ENCODE data around the gene EEPD1.

Gene EEPD1

DNA sequence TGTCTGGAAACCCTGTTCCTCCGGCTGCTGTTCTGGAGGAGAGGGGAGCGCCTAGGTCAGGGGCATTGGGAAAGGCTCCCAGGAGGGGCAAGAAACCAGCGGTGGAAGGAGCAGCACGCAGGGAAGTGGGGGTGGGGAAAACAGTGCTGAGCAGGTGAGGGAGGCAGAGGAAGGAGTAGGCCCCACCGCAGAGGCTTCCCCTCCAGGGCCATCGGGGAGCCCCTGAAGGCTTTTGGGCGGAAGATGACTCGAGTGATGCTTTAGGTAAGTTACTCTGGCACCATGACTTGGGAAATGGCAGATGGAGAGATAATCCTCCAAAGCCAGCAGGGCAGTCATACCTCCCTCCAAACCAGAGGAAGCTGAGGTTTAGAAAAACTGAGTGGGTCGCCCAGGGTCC, 130.1 kb downstream of the EEPD1 start:
- TF ChIP-seq MEIS1 (CRISPR knock-in tag; IDR thresholded peaks at IDR 0.05; ENCODE audit: borderline replicate concordance): no peak
- TF ChIP-seq, protein P1, sequence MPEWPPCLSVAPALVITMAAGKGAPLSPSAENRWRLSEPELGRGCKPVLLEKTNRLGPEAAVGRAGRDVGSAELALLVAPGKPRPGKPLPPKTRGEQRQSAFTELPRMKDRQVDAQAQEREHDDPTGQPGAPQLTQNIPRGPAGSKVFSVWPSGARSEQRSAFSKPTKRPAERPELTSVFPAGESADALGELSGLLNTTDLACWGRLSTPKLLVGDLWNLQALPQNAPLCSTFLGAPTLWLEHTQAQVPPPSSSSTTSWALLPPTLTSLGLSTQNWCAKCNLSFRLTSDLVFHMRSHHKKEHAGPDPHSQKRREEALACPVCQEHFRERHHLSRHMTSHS (tag by site-specific recombination; IDR thresholded peaks at IDR 0.05): no peak
- TF ChIP-seq, protein P2, sequence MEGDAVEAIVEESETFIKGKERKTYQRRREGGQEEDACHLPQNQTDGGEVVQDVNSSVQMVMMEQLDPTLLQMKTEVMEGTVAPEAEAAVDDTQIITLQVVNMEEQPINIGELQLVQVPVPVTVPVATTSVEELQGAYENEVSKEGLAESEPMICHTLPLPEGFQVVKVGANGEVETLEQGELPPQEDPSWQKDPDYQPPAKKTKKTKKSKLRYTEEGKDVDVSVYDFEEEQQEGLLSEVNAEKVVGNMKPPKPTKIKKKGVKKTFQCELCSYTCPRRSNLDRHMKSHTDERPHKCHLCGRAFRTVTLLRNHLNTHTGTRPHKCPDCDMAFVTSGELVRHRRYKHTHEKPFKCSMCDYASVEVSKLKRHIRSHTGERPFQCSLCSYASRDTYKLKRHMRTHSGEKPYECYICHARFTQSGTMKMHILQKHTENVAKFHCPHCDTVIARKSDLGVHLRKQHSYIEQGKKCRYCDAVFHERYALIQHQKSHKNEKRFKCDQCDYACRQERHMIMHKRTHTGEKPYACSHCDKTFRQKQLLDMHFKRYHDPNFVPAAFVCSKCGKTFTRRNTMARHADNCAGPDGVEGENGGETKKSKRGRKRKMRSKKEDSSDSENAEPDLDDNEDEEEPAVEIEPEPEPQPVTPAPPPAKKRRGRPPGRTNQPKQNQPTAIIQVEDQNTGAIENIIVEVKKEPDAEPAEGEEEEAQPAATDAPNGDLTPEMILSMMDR (tag by site-specific recombination; IDR thresholded peaks at IDR 0.05): no peak
- TF ChIP-seq, protein P3, sequence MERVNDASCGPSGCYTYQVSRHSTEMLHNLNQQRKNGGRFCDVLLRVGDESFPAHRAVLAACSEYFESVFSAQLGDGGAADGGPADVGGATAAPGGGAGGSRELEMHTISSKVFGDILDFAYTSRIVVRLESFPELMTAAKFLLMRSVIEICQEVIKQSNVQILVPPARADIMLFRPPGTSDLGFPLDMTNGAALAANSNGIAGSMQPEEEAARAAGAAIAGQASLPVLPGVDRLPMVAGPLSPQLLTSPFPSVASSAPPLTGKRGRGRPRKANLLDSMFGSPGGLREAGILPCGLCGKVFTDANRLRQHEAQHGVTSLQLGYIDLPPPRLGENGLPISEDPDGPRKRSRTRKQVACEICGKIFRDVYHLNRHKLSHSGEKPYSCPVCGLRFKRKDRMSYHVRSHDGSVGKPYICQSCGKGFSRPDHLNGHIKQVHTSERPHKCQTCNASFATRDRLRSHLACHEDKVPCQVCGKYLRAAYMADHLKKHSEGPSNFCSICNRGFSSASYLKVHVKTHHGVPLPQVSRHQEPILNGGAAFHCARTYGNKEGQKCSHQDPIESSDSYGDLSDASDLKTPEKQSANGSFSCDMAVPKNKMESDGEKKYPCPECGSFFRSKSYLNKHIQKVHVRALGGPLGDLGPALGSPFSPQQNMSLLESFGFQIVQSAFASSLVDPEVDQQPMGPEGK (tag by site-specific recombination; IDR thresholded peaks at IDR 0.05): no peak
- ChIA-PET CTCF (interaction anchor here (1.2 kb wide), 1 partner anchor 9 kb away, joined by 3 read pairs; no protein-coding TSS in a partner anchor), POLR2A (no interaction called here)
- Histone ChIP-seq H3K4me3 (ENCODE audit: low read depth, low read length) (no peak overlapping the region), H3K4me1 (ENCODE audit: control insufficient read depth, insufficient read depth, low read length) (peaks cover 24% of the 10 kb centered on the region), H3K9me3 (ENCODE audit: control insufficient read depth, insufficient read depth, low read depth, low read length) (no peaks in the 10 kb centered on the region), H3K36me3 (ENCODE audit: control insufficient read depth in 2 of 2, insufficient read depth in 1 of 2, low read length in 2 of 2) (no peaks in the 10 kb centered on the region), H3K27ac (ENCODE audit: extremely low read depth, low read depth, low read length) (no peak overlapping the region)

DNA sequence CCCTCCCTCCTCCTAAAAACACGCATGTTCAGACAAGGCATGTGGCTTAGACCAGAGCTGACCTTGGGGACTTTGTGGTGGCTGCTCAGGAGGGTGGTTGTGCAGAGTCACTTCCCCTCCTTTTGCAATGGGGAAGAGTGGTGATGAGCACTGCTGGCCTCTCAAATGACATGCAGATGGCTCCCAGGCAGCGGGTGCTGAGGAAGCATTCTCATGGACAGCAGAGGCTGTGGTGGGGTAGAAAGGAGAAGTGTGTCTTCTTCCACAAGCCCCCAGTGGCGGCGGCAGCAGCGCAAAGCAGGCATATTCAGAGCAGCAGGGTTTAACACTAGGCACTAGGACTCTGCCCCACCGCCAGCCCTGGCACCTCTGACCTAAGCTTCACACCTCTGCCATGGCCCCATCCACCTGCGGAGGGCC, 130.7 kb downstream of the EEPD1 start:
- Histone ChIP-seq H3K9me3 (ENCODE audit: control insufficient read depth, insufficient read depth, low read depth, low read length) (no peaks in the 10 kb centered on the region), H3K36me3 (ENCODE audit: control insufficient read depth in 2 of 2, insufficient read depth in 1 of 2, low read length in 2 of 2) (no peaks in the 10 kb centered on the region; a peak in 1 of 3 replicates), H3K4me1 (ENCODE audit: control insufficient read depth, insufficient read depth, low read length) (peaks cover 19% of the 10 kb centered on the region), H3K4me3 (ENCODE audit: low read depth, low read length) (no peak overlapping the region), H3K27ac (ENCODE audit: extremely low read depth, low read depth, low read length) (no peak overlapping the region)
- CTCF ChIA-PET: interaction anchor here (1.2 kb wide), 1 partner anchor 8 kb away, joined by 3 read pairs; no protein-coding TSS in a partner anchor
- TF ChIP-seq ZBTB20 (tag by site-specific recombination; IDR thresholded peaks at IDR 0.05): no peak
- no peak for TF ChIP-seq ZNF843 (tag by site-specific recombination; IDR thresholded peaks at IDR 0.05)
- TF ChIP-seq, protein P4, sequence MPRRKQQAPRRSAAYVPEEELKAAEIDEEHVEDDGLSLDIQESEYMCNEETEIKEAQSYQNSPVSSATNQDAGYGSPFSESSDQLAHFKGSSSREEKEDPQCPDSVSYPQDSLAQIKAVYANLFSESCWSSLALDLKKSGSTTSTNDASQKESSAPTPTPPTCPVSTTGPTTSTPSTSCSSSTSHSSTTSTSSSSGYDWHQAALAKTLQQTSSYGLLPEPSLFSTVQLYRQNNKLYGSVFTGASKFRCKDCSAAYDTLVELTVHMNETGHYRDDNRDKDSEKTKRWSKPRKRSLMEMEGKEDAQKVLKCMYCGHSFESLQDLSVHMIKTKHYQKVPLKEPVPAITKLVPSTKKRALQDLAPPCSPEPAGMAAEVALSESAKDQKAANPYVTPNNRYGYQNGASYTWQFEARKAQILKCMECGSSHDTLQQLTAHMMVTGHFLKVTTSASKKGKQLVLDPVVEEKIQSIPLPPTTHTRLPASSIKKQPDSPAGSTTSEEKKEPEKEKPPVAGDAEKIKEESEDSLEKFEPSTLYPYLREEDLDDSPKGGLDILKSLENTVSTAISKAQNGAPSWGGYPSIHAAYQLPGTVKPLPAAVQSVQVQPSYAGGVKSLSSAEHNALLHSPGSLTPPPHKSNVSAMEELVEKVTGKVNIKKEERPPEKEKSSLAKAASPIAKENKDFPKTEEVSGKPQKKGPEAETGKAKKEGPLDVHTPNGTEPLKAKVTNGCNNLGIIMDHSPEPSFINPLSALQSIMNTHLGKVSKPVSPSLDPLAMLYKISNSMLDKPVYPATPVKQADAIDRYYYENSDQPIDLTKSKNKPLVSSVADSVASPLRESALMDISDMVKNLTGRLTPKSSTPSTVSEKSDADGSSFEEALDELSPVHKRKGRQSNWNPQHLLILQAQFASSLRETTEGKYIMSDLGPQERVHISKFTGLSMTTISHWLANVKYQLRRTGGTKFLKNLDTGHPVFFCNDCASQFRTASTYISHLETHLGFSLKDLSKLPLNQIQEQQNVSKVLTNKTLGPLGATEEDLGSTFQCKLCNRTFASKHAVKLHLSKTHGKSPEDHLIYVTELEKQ (tag by site-specific recombination; IDR thresholded peaks at IDR 0.05; ENCODE audit: borderline replicate concordance): no peak
- TF ChIP-seq, protein P5, sequence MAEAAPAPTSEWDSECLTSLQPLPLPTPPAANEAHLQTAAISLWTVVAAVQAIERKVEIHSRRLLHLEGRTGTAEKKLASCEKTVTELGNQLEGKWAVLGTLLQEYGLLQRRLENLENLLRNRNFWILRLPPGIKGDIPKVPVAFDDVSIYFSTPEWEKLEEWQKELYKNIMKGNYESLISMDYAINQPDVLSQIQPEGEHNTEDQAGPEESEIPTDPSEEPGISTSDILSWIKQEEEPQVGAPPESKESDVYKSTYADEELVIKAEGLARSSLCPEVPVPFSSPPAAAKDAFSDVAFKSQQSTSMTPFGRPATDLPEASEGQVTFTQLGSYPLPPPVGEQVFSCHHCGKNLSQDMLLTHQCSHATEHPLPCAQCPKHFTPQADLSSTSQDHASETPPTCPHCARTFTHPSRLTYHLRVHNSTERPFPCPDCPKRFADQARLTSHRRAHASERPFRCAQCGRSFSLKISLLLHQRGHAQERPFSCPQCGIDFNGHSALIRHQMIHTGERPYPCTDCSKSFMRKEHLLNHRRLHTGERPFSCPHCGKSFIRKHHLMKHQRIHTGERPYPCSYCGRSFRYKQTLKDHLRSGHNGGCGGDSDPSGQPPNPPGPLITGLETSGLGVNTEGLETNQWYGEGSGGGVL (tag by site-specific recombination; IDR thresholded peaks at IDR 0.05): no peak
- TF ChIP-seq ZNF629 (tag by site-specific recombination; IDR thresholded peaks at IDR 0.05): no peak
- TF ChIP-seq, protein P6, sequence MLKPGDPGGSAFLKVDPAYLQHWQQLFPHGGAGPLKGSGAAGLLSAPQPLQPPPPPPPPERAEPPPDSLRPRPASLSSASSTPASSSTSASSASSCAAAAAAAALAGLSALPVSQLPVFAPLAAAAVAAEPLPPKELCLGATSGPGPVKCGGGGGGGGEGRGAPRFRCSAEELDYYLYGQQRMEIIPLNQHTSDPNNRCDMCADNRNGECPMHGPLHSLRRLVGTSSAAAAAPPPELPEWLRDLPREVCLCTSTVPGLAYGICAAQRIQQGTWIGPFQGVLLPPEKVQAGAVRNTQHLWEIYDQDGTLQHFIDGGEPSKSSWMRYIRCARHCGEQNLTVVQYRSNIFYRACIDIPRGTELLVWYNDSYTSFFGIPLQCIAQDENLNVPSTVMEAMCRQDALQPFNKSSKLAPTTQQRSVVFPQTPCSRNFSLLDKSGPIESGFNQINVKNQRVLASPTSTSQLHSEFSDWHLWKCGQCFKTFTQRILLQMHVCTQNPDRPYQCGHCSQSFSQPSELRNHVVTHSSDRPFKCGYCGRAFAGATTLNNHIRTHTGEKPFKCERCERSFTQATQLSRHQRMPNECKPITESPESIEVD (tag by site-specific recombination; IDR thresholded peaks at IDR 0.05): no peak
- TF ChIP-seq, protein P7, sequence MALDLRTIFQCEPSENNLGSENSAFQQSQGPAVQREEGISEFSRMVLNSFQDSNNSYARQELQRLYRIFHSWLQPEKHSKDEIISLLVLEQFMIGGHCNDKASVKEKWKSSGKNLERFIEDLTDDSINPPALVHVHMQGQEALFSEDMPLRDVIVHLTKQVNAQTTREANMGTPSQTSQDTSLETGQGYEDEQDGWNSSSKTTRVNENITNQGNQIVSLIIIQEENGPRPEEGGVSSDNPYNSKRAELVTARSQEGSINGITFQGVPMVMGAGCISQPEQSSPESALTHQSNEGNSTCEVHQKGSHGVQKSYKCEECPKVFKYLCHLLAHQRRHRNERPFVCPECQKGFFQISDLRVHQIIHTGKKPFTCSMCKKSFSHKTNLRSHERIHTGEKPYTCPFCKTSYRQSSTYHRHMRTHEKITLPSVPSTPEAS (tag by site-specific recombination; IDR thresholded peaks at IDR 0.05): no peak
- TF ChIP-seq ZNF549 (tag by site-specific recombination; IDR thresholded peaks at IDR 0.05): no peak
- POLR2A ChIA-PET: no interaction called here
